H1 (cell line): ENCODE results near the gene ARHGAP26. TPM values are rescaled to one million over a fixed set of nuclear protein-coding genes. Genes with fewer than 3 reads are reported as not detected.

Source experiments
- KDM5A ChIP-seq: fragments of 200-600 bp; IDR thresholded peaks from 2 replicates; pipeline ENCODE4 v1.7.1; 2012; ENCODE audit warnings: mild to moderate bottlenecking, low read length, inconsistent platforms, mixed read lengths
- NANOG ChIP-seq: IDR thresholded peaks from 2 replicates; pipeline ENCODE4 v1.6.1; 2011; ENCODE audit warnings: low read length, low read depth, mild to moderate bottlenecking, inconsistent platforms; ENCODE audit not compliant: insufficient read depth, poor library complexity, severe bottlenecking
- SRF ChIP-seq: IDR thresholded peaks from 2 replicates; pipeline ENCODE4 v1.6.1; 2011; ENCODE audit warnings: mild to moderate bottlenecking, low read depth, low read length, moderate library complexity
- TBP ChIP-seq: IDR thresholded peaks from 2 replicates; pipeline ENCODE4 v1.6.1; 2011; ENCODE audit warnings: low read depth, low read length, improper control_type of control experiment
- polyA plus RNA-seq, 7 experiments: library from polyadenylated mRNA; depleted of rRNA in 3 of 7; stranded (reverse) in 5 of 7; unstranded in 2 of 7; fragments of >200 nt in 5 of 7; fragments of 200-250 nt in 2 of 7; gene quantifications; 1 replicate in 5 of 7; 2 replicates in 1 of 7; 4 replicates in 1 of 7; pipeline versions ENCODE4 v1.2.1 to v1.2.3, GENCODE V29; 2011 to 2013; ENCODE audit warnings: missing spikeins in 2 of 7, mixed read lengths in 2 of 7
- total RNA-seq: library from RNA; stranded (reverse); fragmentation: NEBNext Ultra II Directional; extraction: Animal tissue kit (Norgen Biotek cat#: 25700); gene quantifications from 2 replicates; pipeline ENCODE4 v1.2.1, GENCODE V29; 2021
- TF ChIP-seq, protein P1 (sequence below), 3 experiments: IDR thresholded peaks; 1 replicate in 2 of 3; 2 replicates in 1 of 3; pipeline versions ENCODE4 v1.5.1 to v1.6.1; 2011; ENCODE audit warnings: low read length in 3 of 3, mild to moderate bottlenecking in 3 of 3, inconsistent platforms in 2 of 3, low read depth in 1 of 3, moderate library complexity in 1 of 3; ENCODE audit not compliant: insufficient read depth in 1 of 3; ENCODE audit errors: control extremely low read depth in 1 of 3

Gene ARHGAP26
- total and polyA plus RNA-seq, 2 of the 8 experiments (the other 6 are each of a cell fraction or from before 2014, with no cell fraction given): 7.1 to 24.8 TPM

DNA sequence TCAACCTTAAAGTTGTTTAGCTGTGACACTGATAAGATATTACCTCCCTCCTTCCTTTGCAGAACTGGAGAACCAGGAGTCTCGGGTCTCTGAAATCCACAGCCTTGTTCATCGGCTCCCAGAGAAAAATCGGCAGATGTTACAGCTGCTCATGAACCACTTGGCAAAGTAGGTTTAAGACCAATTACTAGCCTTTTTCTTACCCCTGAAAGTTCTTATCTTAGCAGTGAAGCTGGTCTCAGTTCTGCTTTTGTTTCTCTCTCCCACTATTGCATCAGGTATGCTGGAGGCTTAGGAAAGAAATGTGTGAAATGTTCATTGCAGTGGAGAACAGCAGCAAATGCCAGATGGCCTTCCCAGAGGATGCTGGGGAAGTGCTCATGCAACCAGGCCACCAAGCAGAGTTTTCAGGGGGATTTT is 287.4 kb downstream of the ARHGAP26 start (continued):
- TF ChIP-seq, protein P1, sequence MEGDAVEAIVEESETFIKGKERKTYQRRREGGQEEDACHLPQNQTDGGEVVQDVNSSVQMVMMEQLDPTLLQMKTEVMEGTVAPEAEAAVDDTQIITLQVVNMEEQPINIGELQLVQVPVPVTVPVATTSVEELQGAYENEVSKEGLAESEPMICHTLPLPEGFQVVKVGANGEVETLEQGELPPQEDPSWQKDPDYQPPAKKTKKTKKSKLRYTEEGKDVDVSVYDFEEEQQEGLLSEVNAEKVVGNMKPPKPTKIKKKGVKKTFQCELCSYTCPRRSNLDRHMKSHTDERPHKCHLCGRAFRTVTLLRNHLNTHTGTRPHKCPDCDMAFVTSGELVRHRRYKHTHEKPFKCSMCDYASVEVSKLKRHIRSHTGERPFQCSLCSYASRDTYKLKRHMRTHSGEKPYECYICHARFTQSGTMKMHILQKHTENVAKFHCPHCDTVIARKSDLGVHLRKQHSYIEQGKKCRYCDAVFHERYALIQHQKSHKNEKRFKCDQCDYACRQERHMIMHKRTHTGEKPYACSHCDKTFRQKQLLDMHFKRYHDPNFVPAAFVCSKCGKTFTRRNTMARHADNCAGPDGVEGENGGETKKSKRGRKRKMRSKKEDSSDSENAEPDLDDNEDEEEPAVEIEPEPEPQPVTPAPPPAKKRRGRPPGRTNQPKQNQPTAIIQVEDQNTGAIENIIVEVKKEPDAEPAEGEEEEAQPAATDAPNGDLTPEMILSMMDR (IDR thresholded peaks at IDR 0.05; ENCODE audit: control extremely low read depth in 1 of 3, insufficient read depth in 1 of 3, low read depth in 1 of 3, low read length in 3 of 3): no peak
- TF ChIP-seq KDM5A: no peak
- no peak for TF ChIP-seq TBP
- TF ChIP-seq NANOG: no peak
- no peak for TF ChIP-seq SRF
